ENCODE measurements around the gene RAB44. TPM values are rescaled to one million over a fixed set of nuclear protein-coding genes. Genes with fewer than 3 reads are reported as not detected.

RAB44 gene
- total RNA-seq, 4 donors from 2014 or later = 0.10 to 0.65 (median 0.26) TPM

DNA sequence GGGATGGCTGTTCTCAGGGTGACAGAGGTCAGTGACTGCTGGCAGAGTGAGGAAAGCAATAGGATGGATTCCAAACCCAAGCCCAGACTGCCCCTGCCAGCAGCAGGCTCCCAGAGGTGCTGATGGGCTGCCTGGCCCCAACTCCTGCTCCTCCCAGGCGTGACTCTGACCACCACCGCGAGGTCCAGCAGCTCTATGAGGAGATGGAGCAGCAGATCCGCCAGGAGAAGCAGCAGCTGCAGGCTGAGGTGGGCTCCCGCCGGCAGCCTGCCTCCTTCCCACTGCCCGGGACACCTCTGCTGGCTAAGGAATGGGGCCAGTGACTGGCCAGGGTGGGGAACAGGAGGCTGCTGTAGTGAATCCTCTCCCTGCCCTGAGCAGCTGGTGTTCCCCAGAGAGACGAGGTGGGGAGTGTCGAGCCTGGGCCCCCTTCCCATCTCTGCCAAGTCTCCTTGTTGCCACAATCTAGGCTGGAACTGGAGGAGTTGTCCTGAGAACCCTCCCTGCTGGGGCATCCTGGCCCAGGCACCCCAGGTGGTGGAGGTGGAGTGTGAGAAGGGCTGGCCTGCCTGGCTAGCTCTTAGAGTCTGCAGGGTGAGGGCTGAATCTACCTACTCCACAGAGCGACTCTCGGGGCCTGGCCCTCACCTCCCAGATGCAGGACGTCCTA lies 20.4 kb downstream of the RAB44 start:
- DNase-seq (ENCODE audit: low spot score in 2 of 2) = peak in 1 of 2 donors; percentile 84
- WGBS, 2 donors = 78 to 84% methylated on average over 12 of the region's 12 CpGs
- intact Hi-C loops (cut with DNase I; ENCODE audit: low total_unique reads) = no loop called here
- no peak for TF ChIP-seq POLR2A (IDR thresholded peaks at IDR 0.05)
- TF ChIP-seq, protein P1, sequence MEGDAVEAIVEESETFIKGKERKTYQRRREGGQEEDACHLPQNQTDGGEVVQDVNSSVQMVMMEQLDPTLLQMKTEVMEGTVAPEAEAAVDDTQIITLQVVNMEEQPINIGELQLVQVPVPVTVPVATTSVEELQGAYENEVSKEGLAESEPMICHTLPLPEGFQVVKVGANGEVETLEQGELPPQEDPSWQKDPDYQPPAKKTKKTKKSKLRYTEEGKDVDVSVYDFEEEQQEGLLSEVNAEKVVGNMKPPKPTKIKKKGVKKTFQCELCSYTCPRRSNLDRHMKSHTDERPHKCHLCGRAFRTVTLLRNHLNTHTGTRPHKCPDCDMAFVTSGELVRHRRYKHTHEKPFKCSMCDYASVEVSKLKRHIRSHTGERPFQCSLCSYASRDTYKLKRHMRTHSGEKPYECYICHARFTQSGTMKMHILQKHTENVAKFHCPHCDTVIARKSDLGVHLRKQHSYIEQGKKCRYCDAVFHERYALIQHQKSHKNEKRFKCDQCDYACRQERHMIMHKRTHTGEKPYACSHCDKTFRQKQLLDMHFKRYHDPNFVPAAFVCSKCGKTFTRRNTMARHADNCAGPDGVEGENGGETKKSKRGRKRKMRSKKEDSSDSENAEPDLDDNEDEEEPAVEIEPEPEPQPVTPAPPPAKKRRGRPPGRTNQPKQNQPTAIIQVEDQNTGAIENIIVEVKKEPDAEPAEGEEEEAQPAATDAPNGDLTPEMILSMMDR (IDR thresholded peaks at IDR 0.05) = no peak
- no peak overlapping the region for H3K4me3 ChIP-seq (ENCODE audit: low read depth, poor library complexity, severe bottlenecking)

DNA sequence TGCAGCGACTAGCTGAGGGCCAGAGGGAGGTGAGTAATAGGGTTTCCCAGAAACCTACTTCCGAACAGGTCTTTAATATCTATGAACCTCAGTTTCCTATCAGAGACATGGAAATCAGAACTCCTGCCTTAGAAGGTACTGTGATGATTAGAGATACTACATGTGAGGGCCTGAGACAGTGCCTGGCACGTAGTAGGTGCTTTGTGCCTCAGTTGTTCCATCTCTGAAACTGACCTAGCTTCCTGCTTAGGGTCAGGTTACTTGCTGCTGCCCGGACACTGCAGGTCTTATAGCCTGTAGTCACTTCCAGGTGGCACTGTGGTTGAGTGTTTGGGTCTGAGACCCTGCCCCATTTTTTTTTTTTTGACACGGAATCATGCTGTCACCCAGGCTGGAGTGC lies 20.9 kb downstream of the RAB44 start:
- WGBS, 2 donors = 68 to 73% methylated on average over 5 of the region's 5 CpGs
- TF ChIP-seq, protein P1 (IDR thresholded peaks at IDR 0.05) = no peak
- TF ChIP-seq POLR2A (IDR thresholded peaks at IDR 0.05) = no peak
- DNase-seq (ENCODE audit: low spot score in 2 of 2) = peak in 1 of 2 donors; percentile 45
- H3K4me3 ChIP-seq (ENCODE audit: low read depth, poor library complexity, severe bottlenecking) = no peak overlapping the region
- intact Hi-C loops (cut with DNase I; ENCODE audit: low total_unique reads) = no loop called here

DNA sequence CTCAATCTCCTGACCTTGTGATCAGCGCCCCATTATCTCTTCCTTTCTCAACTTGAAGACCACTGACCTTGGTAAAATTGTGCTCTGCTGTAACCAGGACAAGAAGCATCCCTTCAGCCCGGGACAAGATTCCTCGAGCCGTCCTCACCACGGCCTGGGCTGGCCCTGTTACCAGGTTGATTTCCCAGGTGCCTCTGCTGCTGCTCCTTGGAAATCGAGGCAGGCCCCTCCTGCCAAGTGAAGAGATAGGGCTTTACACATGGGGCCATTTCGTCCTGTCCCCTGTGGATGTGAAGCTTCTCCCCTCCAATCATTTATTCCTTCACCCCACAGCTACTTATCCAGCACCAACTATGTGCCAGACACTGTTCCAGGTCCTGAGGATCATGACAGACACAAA lies 21.5 kb downstream of the RAB44 start:
- peak in 1 of 2 donors; percentile 56 for DNase-seq (ENCODE audit: low spot score in 2 of 2)
- intact Hi-C loops (cut with DNase I; ENCODE audit: low total_unique reads) = no loop called here
- WGBS, 2 donors = 92 to 95% methylated on average over 7 of the region's 7 CpGs

DNA sequence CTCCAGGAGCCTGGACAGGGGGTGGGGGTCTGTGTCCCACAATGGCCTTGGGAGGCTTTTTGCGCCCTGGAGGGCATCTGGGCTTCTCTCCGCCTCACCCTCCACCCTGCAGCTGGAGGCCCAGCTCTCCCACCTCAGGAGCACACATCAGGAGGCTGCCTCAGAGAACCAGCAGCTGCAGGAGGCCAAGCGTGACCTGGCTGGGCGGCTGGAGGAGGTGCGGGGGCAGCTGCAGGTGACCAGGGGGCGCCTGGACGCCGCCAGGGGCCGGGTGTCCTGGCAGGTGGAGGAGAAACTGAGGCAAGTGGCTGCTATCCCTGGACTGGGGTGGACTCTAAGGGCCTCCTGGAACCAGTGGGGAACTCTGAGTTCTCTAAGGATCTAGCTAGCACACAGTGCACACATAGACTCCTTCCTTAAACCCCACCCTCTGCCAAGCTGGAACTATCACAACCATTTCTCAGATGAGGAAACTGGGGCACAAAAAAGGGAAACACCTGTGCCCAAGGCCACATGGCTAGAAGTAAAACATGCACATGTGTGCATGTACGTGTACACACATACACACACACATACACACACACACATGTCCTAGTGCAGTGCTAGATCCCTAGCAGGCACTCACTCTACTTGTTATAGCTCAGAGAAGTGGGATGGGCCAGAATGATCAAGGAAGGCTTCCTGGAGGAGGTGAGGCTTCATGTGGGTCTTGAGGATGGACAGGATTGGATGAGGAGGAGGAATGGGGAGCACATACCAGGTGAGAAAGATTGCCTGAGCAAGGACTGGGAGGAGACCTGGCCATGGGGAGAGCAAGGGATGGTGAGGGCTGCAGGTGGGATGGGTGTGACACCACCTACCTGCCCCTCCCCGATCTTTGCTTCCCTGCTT lies 22.9 kb downstream of the RAB44 start:
- DNase-seq (ENCODE audit: low spot score in 2 of 2) = no peak
- intact Hi-C loops (cut with DNase I; ENCODE audit: low total_unique reads) = no loop called here
- WGBS, 2 donors = 93 to 94% methylated on average over 11 of the region's 11 CpGs

More for the DNA sequence above, 21.5 kb downstream of the RAB44 start:
- TF ChIP-seq POLR2A (IDR thresholded peaks at IDR 0.05) = no peak
- TF ChIP-seq, protein P1 (IDR thresholded peaks at IDR 0.05) = no peak
- no peak overlapping the region for H3K4me3 ChIP-seq (ENCODE audit: low read depth, poor library complexity, severe bottlenecking)

DNA sequence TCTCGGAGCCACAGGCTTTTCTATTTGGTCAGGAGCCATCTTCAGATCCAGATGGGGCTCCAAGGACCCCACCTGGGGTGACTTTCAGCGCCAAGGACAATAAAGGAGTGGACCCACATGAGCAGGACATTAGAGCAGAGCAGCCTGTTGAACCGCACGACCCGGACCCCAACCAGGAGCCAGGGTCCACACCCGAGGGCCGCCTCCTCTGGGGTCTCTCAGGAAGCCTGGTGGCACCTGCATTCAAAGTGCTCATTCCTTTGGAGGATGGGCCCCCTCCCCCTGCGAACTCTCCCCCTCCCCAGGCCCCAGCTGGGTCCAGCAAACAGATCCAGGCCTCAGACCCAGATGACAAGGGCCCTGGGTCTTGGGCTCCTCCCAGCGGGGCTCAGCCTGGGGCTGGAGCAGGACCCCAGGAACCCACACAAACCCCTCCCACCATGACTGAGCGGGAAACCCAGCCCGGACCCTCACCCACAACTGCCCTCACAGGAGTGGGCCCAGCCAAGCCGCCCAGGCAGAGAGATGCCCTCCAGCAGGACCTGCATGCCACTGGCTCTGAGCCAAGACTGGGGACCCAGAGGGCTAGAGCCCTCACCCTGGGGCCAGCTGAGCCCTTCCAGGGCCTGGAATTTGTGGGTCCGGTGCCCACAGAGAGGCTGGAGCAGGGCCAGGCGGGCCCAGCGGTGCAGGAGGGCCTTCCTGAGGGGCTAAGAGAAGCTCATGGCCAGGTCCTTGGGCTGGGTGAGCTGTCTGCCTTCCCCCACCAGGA lies 23.9 kb downstream of the RAB44 start:
- no peak overlapping the region for H3K4me3 ChIP-seq (ENCODE audit: low read depth, poor library complexity, severe bottlenecking)
- no peak for TF ChIP-seq POLR2A (IDR thresholded peaks at IDR 0.05)
- TF ChIP-seq, protein P1 (IDR thresholded peaks at IDR 0.05) = no peak
- no peak for DNase-seq (ENCODE audit: low spot score in 2 of 2)
- 79 to 81% methylated on average over 2 to 3 of the region's 15 CpGs for WGBS, 2 donors
- intact Hi-C loops (cut with DNase I; ENCODE audit: low total_unique reads) = no loop called here

More for the DNA sequence above, 22.9 kb downstream of the RAB44 start:
- H3K4me3 ChIP-seq (ENCODE audit: low read depth, poor library complexity, severe bottlenecking) = no peak overlapping the region
- TF ChIP-seq, protein P1 (IDR thresholded peaks at IDR 0.05) = no peak
- TF ChIP-seq POLR2A (IDR thresholded peaks at IDR 0.05) = no peak

Measured in lower leg skin (tissue), 4 donors.